NB4 (cell line): ENCODE data around the gene ACTN1.

ENCODE experiments used
- DNase-seq: peaks from one replicate; pipeline ENCODE4 v3.0.0; 2010; ENCODE audit warnings: low read depth
- H3K4me3 ChIP-seq: one replicate; pipeline ENCODE4 v1.5.1; 2011; ENCODE audit warnings: mild to moderate bottlenecking, low read depth, low read length, moderate library complexity
- CTCF ChIP-seq: IDR thresholded peaks from one replicate; pipeline ENCODE4 v1.5.1; 2012; ENCODE audit warnings: low read depth, low read length
- MAX ChIP-seq: IDR thresholded peaks from 2 replicates; pipeline ENCODE4 v1.6.1; 2011; ENCODE audit warnings: low read depth, low read length
- MYC ChIP-seq: IDR thresholded peaks from 2 replicates; pipeline ENCODE4 v1.6.1; 2011; ENCODE audit warnings: low read depth, low read length
- POLR2A ChIP-seq: IDR thresholded peaks from 2 replicates; pipeline ENCODE4 v1.6.1; 2011; ENCODE audit warnings: mild to moderate bottlenecking; ENCODE audit not compliant: insufficient read length; ENCODE audit errors: extremely low read depth

The ACTN1 gene

GRCh38 chr14:68937471-68938270 lies 41.4 kb downstream of the ACTN1 start:
- TF ChIP-seq MAX (no peak), POLR2A (no peak), MYC (no peak), CTCF (no peak)
- no peak for DNase-seq
- no peak overlapping the region for H3K4me3 ChIP-seq

GRCh38 chr14:68936980-68937379 lies 42.1 kb downstream of the ACTN1 start:
- H3K4me3 ChIP-seq: no peak overlapping the region
- no peak for TF ChIP-seq MYC
- no peak for TF ChIP-seq POLR2A
- no peak for TF ChIP-seq CTCF
- TF ChIP-seq MAX: no peak
- no peak for DNase-seq

GRCh38 chr14:68936476-68936875 lies 42.6 kb downstream of the ACTN1 start:
- DNase-seq: no peak
- no peak overlapping the region for H3K4me3 ChIP-seq
- no peak for TF ChIP-seq POLR2A
- no peak for TF ChIP-seq CTCF
- no peak for TF ChIP-seq MYC
- TF ChIP-seq MAX: no peak

GRCh38 chr14:68935761-68936214 lies 43.3 kb downstream of the ACTN1 start:
- no peak overlapping the region for H3K4me3 ChIP-seq
- no peak for DNase-seq
- TF ChIP-seq MAX (no peak), POLR2A (no peak), CTCF (no peak), MYC (no peak)

GRCh38 chr14:68934066-68934465 lies 45.0 kb downstream of the ACTN1 start:
- no peak for TF ChIP-seq MAX
- no peak for DNase-seq
- no peak overlapping the region for H3K4me3 ChIP-seq

GRCh38 chr14:68932686-68933085 lies 46.4 kb downstream of the ACTN1 start:
- no peak overlapping the region for H3K4me3 ChIP-seq
- no peak for DNase-seq
- TF ChIP-seq MYC (no peak), MAX (no peak), CTCF (no peak), POLR2A (no peak)
